ENCODE data around the gene DSG3.
A peak's percentile ranks its signal among the peaks of the same experiment; 100 is the strongest.

Gene DSG3

GRCh38 chr18:31497836-31498573, 50.5 kb downstream of the DSG3 start, which contains the start of gene DSG2:
Gene DSG2, plus strand, starts transcription at chr18:31498177. Its CDS starts 75 bp downstream, at chr18:31498252.
- no peak within 1 kb of the TSS for H2AFZ ChIP-seq (ENCODE audit: low read depth, low read length)

DNA sequence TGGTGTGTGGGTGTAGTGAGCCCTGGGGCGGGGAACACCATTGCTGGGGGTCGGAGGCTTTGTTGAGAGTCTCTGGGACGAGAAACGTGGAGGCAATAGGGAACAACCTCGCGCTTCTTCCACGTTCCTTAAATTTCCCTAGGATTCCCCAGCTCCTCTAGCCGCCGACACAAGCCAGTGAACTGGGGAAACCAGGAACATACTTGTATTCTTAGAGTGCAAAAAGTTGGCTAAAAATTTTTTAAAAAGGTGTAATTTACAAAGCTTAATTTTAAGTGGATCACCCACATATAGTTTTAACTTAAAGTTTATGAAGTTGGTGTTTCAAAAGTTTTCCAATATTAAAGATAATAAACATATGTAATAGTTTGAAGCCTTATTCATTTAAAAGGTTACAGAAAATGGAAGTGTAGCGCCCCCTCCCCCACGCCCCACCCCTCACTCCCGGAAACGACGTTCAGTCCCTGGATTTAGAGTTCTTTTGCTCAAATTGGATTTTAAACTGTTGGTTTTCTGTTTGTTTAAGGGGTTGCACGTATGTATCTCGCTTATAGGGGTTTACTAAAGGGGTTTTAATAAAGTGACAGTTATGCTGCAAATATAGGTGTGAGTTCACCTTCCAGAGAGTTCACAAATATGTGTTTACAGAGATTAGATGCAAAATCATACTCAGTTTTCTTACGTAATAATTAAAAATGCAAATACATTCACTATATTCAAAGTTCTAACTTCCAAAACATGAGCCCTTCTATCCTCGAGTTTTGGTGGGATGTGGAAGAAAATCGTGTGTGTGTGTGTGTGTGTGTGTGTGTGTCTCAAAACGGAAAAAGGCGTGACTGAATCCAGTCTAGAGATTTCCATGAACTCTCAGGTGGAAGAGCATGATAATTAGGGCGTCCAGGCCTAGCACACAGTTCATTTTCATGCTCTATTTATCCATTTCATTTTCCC, 51.3 kb downstream of the DSG3 start:
- H3K4me1 ChIP-seq (ENCODE audit: low read length), result peaks cover 15% of the 10 kb centered on the region
- no peak overlapping the region for H3K27ac ChIP-seq (ENCODE audit: low read length)
- H3K9ac ChIP-seq (ENCODE audit: low read length), result no peak overlapping the region
- H2AFZ ChIP-seq (ENCODE audit: low read depth, low read length), result no peak overlapping the region
- no peaks in the 10 kb centered on the region for H3K9me3 ChIP-seq (ENCODE audit: insufficient read depth, low read length)
- no peaks in the 10 kb centered on the region for H4K20me1 ChIP-seq (ENCODE audit: insufficient read depth, low read length)
- no peak overlapping the region for H3K4me2 ChIP-seq (ENCODE audit: low read length)
- H3K4me3 ChIP-seq (ENCODE audit: low read length), result no peak overlapping the region
- no peaks in the 10 kb centered on the region for H3K36me3 ChIP-seq (replicated peaks; ENCODE audit: low read depth, low read length)
- H3K27me3 ChIP-seq (ENCODE audit: low read depth, low read length), result no peaks in the 10 kb centered on the region
- TF ChIP-seq, protein P1, sequence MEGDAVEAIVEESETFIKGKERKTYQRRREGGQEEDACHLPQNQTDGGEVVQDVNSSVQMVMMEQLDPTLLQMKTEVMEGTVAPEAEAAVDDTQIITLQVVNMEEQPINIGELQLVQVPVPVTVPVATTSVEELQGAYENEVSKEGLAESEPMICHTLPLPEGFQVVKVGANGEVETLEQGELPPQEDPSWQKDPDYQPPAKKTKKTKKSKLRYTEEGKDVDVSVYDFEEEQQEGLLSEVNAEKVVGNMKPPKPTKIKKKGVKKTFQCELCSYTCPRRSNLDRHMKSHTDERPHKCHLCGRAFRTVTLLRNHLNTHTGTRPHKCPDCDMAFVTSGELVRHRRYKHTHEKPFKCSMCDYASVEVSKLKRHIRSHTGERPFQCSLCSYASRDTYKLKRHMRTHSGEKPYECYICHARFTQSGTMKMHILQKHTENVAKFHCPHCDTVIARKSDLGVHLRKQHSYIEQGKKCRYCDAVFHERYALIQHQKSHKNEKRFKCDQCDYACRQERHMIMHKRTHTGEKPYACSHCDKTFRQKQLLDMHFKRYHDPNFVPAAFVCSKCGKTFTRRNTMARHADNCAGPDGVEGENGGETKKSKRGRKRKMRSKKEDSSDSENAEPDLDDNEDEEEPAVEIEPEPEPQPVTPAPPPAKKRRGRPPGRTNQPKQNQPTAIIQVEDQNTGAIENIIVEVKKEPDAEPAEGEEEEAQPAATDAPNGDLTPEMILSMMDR (IDR thresholded peaks at IDR 0.05; ENCODE audit: low read depth, low read length), result no peak
- no peaks in the 10 kb centered on the region for H3K79me2 ChIP-seq (ENCODE audit: low read length)

More at GRCh38 chr18:31497836-31498573, 50.5 kb downstream of the DSG3 start, which contains the start of gene DSG2:
- Histone ChIP-seq H3K27ac (ENCODE audit: low read length) (no peak within 1 kb of the TSS), H3K4me1 (ENCODE audit: low read length) (peaks cover 20% of the 10 kb centered on the region), H3K4me2 (ENCODE audit: low read length) (no peak within 1 kb of the TSS), H3K27me3 (ENCODE audit: low read depth, low read length) (no peaks in the 10 kb centered on the region), H3K9me3 (ENCODE audit: insufficient read depth, low read length) (no peaks in the 10 kb centered on the region), H3K36me3 (replicated peaks; ENCODE audit: low read depth, low read length) (no peaks in the 10 kb centered on the region), H3K79me2 (ENCODE audit: low read length) (no peaks in the 10 kb centered on the region), H3K4me3 (ENCODE audit: low read length) (no peak within 1 kb of the TSS), H3K9ac (ENCODE audit: low read length) (no peak within 1 kb of the TSS), H4K20me1 (ENCODE audit: insufficient read depth, low read length) (no peaks in the 10 kb centered on the region)
- TF ChIP-seq, protein P1 (IDR thresholded peaks at IDR 0.05; ENCODE audit: low read depth, low read length), result no peak
- TF ChIP-seq EZH2phosphoT487 (IDR thresholded peaks at IDR 0.05; ENCODE audit: low read depth), result no peak

DNA sequence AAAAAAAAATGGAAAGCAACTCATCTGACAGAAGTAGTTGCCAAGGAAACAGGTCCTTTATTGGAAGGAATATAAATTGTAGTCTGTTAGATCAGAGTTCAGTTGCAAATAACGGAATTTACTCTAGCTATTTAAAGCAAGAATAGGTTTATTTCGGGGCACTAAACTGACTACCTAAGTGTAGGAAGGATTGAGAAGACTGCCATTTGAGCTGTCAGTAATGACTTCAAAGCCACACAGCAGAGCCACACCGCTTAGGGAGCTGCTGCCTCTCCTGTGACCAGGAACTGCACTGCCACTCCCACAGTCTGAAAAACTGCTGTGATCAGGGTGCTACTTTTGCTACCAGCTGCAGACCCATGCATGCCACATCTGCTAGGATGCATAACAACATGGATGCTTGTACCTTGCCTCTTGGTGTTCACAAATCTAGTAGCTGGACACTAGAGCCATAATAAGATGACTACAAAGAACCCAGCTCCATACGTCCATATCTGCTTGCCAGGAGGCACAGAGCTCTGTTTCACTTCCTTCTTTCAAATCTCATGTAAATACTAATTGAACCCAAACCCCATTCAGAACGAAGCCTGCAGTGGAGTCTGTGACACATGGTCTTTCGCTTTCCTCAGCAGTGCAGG, 52.6 kb downstream of the DSG3 start:
- Histone ChIP-seq H2AFZ (ENCODE audit: low read depth, low read length) (peak overlapping the region; percentile 37; the same call in 1 of the 2 replicates), H3K4me1 (ENCODE audit: low read length) (peaks cover 15% of the 10 kb centered on the region), H3K79me2 (ENCODE audit: low read length) (no peaks in the 10 kb centered on the region), H3K4me2 (ENCODE audit: low read length) (peak overlapping the region; percentile 82), H3K36me3 (replicated peaks; ENCODE audit: low read depth, low read length) (no peaks in the 10 kb centered on the region), H3K4me3 (ENCODE audit: low read length) (peak overlapping the region; percentile 46), H3K27ac (ENCODE audit: low read length) (no peak overlapping the region), H3K27me3 (ENCODE audit: low read depth, low read length) (no peaks in the 10 kb centered on the region), H4K20me1 (ENCODE audit: insufficient read depth, low read length) (no peaks in the 10 kb centered on the region), H3K9ac (ENCODE audit: low read length) (no peak overlapping the region), H3K9me3 (ENCODE audit: insufficient read depth, low read length) (no peaks in the 10 kb centered on the region)
- TF ChIP-seq, protein P1 (IDR thresholded peaks at IDR 0.05; ENCODE audit: low read depth, low read length), result no peak
- TF ChIP-seq EZH2phosphoT487 (IDR thresholded peaks at IDR 0.05; ENCODE audit: low read depth), result no peak

All from OCI-LY3 (cell line).